ENCODE data around the gene TSPAN14. TPM values are rescaled to one million over a fixed set of nuclear protein-coding genes. Genes with fewer than 3 reads are reported as not detected.

The TSPAN14 gene
- total RNA-seq, 1 donor from 2014 or later = 161 TPM

GRCh38 chr10:80517416-80518142 lies 63.5 kb downstream of the TSPAN14 start:
- Histone ChIP-seq H3K27me3 (no peaks in the 10 kb centered on the region), H3K4me3 (no peak overlapping the region), H3K27ac (peak overlapping the region in 1 of 2 donors; percentile 67), H3K36me3 (peaks cover 66 to 83% of the 10 kb centered on the region in 2 donors), H3K4me1 (no peaks in the 10 kb centered on the region), H3K9me3 (no peaks in the 10 kb centered on the region)
- TF ChIP-seq CTCF (IDR thresholded peaks at IDR 0.05) = no peak
- intact Hi-C loops (cut with DNase I) = no loop called here
- DNase-seq (ENCODE audit: low spot score in 2 of 2) = no peak

- DNase-seq (ENCODE audit: low spot score in 2 of 2) = no peak
- intact Hi-C loops (cut with DNase I) = no loop called here
- Histone ChIP-seq H3K36me3 (peaks cover 59 to 76% of the 10 kb centered on the region in 2 donors), H3K4me3 (no peak overlapping the region), H3K4me1 (no peaks in the 10 kb centered on the region), H3K27ac (peak overlapping the region in 1 of 2 donors; percentile 38), H3K27me3 (no peaks in the 10 kb centered on the region), H3K9me3 (no peaks in the 10 kb centered on the region)
- no peak for TF ChIP-seq CTCF (IDR thresholded peaks at IDR 0.05)
These were observed 64.2 kb downstream of the TSPAN14 start for GRCh38 chr10:80518143-80518806.

- DNase-seq (ENCODE audit: low spot score in 2 of 2) = no peak
- Histone ChIP-seq H3K4me3 (no peak overlapping the region), H3K27me3 (no peaks in the 10 kb centered on the region), H3K27ac (no peak overlapping the region), H3K36me3 (peaks cover 53 to 70% of the 10 kb centered on the region in 2 donors), H3K9me3 (no peaks in the 10 kb centered on the region), H3K4me1 (no peaks in the 10 kb centered on the region)
- intact Hi-C loops (cut with DNase I) = no loop called here
- no peak for TF ChIP-seq CTCF (IDR thresholded peaks at IDR 0.05)
These were observed 64.8 kb downstream of the TSPAN14 start for GRCh38 chr10:80518807-80519360.

GRCh38 chr10:80519936-80520650 lies 66.0 kb downstream of the TSPAN14 start:
- no peak for DNase-seq (ENCODE audit: low spot score in 2 of 2)
- Histone ChIP-seq H3K9me3 (no peaks in the 10 kb centered on the region), H3K4me1 (no peaks in the 10 kb centered on the region), H3K4me3 (no peak overlapping the region), H3K27me3 (no peaks in the 10 kb centered on the region), H3K36me3 (peaks cover 41 to 58% of the 10 kb centered on the region in 2 donors), H3K27ac (no peak overlapping the region)
- no peak for TF ChIP-seq CTCF (IDR thresholded peaks at IDR 0.05)
- intact Hi-C loops (cut with DNase I) = no loop called here

- no peak for TF ChIP-seq CTCF (IDR thresholded peaks at IDR 0.05)
- intact Hi-C loops (cut with DNase I) = no loop called here
- no peak overlapping the region for H3K27ac ChIP-seq
- H3K9me3 ChIP-seq = no peaks in the 10 kb centered on the region
- peaks cover 34 to 51% of the 10 kb centered on the region in 2 donors for H3K36me3 ChIP-seq
- H3K4me3 ChIP-seq = no peak overlapping the region
- no peak for DNase-seq (ENCODE audit: low spot score in 2 of 2)
- no peaks in the 10 kb centered on the region for H3K4me1 ChIP-seq
- no peaks in the 10 kb centered on the region for H3K27me3 ChIP-seq
These were observed 66.8 kb downstream of the TSPAN14 start for GRCh38 chr10:80520661-80521470.

Measured in ascending aorta (tissue), 2 donors.